GM19043 (cell line): Measurements from ENCODE around the gene LSM3.

Source experiments
- ATAC-seq: cut with Tn5 transposase; IDR thresholded peaks from one replicate; pipeline ENCODE4 v1.9.1; 2021; ENCODE audit warnings: low read depth; ENCODE audit not compliant: unreplicated experiment

LSM3 gene

DNA sequence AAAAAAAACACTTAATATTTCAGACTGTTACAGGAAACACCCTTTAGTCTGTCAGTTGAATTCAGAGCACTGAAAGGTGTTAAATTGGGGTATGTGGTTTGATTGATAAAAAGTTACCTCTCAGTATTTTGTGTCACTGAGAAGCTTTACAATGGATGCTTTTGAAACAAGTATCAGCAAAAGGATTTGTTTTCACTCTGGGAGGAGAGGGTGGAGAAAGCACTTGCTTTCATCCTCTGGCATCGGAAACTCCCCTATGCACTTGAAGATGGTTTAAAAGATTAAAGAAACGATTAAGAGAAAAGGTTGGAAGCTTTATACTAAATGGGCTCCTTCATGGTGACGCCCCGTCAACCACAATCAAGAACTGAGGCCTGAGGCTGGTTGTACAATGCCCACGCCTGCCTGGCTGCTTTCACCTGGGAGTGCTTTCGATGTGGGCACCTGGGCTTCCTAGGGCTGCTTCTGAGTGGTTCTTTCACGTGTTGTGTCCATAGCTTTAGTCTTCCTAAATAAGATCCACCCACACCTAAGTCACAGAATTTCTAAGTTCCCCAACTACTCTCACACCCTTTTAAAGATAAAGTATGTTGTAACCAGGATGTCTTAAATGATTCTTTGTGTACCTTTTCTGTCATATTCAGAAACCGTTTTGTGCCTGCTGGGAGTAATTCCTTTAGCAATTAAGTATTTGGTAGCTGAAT is 35.9 kb upstream of the LSM3 start:
- ATAC-seq = no peak

- ATAC-seq = no peak
These were observed 35.1 kb upstream of the LSM3 start for GRCh38 chr3:14143271-14144225.

GRCh38 chr3:14144423-14145075 is 34.1 kb upstream of the LSM3 start:
- peak; percentile 98 for ATAC-seq

DNA sequence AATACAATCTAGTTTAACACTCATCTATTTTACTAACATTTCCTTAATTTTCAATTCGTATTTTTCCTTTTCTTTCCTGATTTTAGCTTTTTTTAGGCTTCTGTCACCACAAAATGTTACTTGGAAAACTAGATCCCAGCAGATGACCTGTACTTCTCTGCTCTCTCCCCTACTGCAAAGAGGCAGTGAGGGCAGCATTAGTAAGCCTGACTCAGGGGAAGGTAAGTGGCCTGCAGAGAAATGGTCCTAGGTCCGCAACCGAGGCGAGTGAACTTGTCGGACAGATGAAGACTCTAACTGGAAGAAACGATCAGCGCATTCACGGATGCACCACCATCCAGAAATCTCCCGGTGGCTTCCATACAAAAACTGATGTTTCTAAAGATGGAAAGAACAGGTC is 33.4 kb upstream of the LSM3 start:
- no peak for ATAC-seq

DNA sequence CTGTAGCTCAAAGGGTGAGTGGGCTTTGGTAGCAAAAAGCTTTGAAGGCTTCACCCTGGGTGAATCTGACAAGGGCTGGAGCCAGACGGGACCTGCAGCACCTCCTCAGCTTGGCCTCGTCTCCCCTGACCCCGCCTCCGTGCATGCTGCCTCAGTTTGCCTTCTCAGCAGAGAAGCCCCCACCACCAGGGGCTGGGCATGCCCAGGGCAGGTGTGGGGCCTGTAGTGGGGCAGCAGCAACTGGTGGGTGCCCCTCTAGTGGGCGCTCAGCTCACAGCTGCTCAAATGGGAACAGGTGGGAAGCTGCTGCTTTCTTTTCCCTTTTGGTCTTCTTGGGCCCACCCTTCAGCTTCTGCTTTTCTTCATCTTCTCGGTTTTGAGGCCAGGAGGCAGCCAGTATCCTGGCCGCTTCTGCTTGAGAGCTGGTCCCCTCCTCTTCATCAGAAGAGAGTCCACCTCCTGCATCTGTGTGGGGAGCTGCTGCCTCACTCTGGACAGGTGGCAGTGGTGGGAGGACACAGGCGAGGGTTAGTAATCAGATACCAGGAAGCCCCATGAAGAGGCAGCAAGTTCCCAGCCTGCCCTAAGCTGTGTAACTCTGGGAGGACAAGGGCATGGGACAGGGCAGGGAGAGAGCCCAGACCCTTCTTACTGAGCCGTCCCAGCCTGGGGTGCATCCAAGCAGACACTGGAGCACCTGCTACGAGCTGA is 32.8 kb upstream of the LSM3 start:
- no peak for ATAC-seq

DNA sequence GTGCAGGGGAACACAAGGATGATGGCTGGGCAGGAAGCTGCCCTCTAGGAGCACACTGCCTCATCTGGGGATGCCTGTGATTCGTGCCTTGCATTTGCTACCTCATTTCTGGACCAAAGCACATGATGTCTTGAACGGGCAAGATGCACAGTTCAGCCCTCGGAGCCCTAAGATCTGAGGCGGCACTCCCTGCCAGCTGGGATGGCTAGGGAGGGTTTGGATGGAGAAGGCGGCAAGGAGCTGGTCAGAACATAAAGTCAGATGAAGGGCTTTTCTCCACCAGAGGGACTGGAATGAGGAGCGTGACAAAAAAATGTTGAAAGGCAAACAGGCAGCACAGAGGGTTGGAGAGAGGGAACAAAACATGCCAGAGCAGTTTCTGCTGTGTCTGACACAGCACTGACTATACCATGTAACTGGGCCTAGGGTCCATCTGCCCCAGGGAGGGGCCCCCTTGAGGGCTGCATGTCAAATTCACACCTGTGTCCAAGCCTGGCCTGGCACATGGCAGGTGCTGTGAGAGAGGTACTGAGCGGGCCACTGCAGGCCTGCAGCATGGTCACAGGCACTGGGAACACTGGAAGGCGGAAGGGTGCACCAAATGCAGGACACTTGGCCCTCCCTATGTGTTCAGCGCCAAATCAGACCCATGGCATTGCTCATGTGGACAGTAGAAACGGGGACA is 32.1 kb upstream of the LSM3 start:
- ATAC-seq = no peak

GRCh38 chr3:14147066-14147435 is 31.6 kb upstream of the LSM3 start:
- ATAC-seq = no peak

GRCh38 chr3:14147617-14148016 is 31.0 kb upstream of the LSM3 start:
- no peak for ATAC-seq

- no peak for ATAC-seq
These were observed 30.3 kb upstream of the LSM3 start for GRCh38 chr3:14148041-14148985.

DNA sequence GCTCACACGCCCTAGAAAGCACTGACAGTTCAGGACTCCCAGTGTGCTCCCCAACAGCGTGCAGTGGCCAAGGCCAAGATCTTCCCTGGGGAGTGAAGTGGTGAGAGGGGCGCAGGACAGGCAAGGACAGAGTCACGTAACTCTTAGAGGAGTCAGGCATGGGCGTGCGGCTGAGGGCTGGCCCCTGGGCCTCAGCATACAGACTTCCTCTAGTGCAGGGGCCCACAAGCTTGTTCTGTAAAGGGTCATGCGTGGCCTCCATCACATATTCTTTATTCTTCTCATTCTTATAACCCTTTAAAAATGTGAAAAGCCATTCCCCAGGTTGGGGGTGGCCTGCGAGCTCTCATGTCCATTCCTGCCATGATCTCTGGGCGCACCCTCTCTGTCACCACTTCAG is 28.5 kb upstream of the LSM3 start:
- ATAC-seq = no peak

DNA sequence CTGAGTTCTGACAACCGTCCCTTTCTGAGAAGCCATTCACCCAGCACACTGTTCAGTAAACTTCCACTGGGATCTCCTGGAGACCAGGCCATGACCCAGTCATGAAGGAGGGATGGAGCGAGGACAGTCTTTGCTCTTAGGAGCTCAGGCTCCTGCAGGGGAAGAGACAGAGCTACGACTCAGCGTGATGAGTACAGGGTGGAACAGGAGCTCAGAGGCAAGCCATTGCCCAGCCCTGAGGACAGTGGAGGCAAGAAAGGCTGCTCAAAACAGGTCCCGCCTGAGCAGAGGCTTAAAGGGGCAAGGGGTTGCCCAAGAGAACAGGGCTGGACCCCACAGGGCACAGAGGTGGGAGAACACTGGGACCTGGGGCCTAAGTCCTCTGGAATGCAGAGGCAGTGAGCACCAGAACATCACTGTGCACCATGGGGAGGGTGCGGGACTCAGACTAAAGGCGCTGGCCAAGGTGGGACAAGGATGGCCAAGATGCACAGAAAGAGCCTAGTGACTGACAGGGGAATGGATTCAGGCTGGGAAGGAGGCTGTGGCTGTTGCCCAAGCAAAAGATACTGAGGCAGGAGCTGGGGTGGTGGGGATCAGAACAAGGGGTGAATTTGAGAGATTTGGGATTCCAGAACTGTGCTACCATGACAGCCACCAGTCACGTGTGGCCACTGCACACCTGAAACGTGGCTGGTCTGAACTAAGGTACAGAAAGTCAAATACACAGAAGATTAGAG is 28.0 kb upstream of the LSM3 start:
- no peak for ATAC-seq

DNA sequence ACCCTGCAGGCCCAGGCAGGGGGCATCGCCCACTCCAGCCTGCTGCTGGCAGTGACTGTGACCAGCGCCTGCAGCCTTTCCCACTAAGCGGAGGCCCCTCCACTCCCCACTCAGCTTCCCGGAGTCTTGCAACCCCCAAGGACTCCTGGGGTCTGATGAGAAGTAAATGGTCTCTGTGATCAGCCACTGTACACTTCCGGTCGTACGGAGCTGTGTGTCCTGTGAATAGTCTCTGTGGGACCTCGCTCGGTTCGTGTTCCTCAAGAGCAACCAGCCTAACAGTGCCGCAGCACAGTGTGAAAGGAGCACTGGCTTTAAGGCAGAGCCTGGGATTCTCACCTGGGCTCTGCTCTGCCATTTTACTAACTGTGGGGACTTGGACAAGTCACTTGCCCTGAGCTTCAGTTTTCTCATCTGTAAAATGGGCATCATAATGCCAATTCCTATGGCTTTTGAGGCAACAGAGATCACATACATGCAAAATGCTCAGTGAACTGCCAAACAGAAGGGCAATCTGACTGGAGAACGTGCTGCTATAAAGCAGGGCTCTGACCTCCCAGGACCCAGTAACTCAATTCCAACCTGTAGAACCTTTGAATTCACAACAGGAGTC is 27.0 kb upstream of the LSM3 start:
- no peak for ATAC-seq

DNA sequence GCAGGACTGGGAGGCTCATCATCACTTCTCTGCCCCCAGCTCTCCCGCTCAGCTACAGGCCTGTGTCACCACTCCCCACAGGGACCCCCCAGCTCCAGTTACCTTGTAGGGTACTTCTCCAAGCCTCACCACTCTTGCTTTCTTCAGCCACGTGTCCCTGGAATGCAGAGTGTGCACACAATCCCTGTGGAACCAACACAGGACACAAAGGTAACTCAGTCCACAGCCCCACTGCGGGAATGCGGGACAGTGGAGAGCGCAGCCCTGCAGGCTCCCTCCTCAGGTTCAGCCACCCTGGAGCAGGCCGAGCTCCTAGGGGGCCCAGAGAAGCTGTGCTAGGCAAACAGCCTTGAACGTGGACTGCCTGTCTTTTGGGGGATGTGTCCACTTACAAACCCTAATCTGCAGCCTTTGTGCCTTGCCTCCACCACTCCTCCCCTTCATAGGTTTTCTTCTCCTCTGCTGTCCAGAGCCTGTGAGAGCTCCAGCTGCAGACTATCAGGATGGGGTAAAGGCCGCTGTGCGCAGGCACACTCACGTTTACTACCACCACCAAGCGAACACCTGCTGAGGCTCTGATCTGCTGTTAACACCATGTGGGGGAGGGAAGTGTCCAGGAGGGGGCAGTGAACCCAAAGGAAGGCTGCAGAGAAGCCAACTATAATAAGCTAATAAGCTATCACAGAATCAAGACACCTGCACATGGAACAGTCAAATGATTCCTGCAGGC is 26.2 kb upstream of the LSM3 start:
- ATAC-seq = no peak

DNA sequence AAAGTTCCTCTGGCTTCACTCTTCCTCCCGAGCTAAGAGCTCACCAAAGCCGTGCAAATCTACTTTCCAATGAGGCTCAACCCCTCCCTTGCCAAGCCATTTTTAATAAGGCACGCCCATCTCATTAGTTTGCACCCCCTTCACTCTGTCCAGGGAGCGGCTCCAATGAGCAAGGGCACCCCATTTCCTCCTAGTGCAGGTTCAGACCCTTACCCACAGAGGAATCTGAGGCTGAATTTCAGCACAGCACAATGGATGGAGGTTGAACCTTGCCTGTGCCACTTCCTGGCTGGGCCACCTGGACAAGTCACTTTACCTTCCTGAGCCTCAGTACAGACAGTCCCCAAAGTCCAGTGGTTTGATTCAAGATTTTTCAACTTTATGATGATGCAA is 25.7 kb upstream of the LSM3 start:
- no peak for ATAC-seq

DNA sequence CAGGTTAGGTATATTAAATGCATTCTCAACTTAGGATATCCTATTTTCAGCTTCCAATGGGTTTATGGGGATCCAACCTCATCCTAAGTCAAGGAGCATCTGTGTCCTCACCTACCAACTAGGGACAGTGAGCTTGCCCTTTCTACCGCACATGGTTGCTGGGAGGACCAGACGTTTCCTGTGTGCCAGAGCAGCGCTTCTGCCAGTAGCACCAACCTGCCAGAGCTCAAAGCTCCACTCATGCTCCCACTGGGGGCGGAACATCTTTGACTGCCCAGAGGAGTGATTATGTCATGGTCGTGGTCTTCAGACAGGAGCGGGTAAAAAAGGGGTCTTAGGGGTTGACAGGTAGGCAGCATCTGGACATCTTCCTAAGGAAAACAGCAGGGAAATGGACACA is 25.0 kb upstream of the LSM3 start:
- ATAC-seq = no peak

- ATAC-seq = no peak
These were observed 24.3 kb upstream of the LSM3 start for GRCh38 chr3:14154276-14154675.

- no peak for ATAC-seq
These were observed 23.6 kb upstream of the LSM3 start for GRCh38 chr3:14154895-14155440.
